PC-3 (cell line): Measurements from ENCODE around the gene UACA. TPM values are rescaled to one million over a fixed set of nuclear protein-coding genes. Genes with fewer than 3 reads are reported as not detected.

Source experiments
- ATAC-seq: fragments of 200-7000 bp; cut with Tn5 transposase; 2 replicates; pipeline ENCODE4 v1.9.1; 2020; ENCODE audit warnings: mild to moderate bottlenecking, moderate library complexity
- BruUV-seq: library from RNA; stranded (reverse); fragments of 400-500 nt; replicated peaks from 2 replicates; lab custom pipeline; 2021; lab: Mats Ljungman, UMichigan
- CTCF ChIA-PET: fragments of 300-600 bp; sonication (Branson Sonifier 250); formaldehyde crosslinking; loops from one replicate; lab custom pipeline; 2022; ENCODE audit warnings: antibody characterized with exemption; lab: Charles Lee
- POLR2A ChIA-PET: fragments of 300-600 bp; sonication (Branson Sonifier 250); formaldehyde crosslinking; loops from one replicate; lab custom pipeline; 2022; ENCODE audit warnings: antibody characterized with exemption; ENCODE audit not compliant: unreplicated experiment; lab: Charles Lee
- DNase-seq: peaks from one replicate; pipeline ENCODE4 v3.0.0-alpha.2; 2015
- H2AFZ ChIP-seq: fragments of 300-600 bp; sonication (generic); 2 replicates; pipeline ENCODE4 v1.6.0; 2016; ENCODE audit warnings: antibody characterized with exemption, low read length
- H3F3A ChIP-seq: fragments of 300-600 bp; sonication (generic); one replicate; pipeline ENCODE4 v1.6.0; 2017; ENCODE audit warnings: antibody characterized with exemption, low read length, control low read depth, mild to moderate bottlenecking; ENCODE audit not compliant: unreplicated experiment
- H3K27ac ChIP-seq: fragments of 300-600 bp; sonication (generic); 2 replicates; pipeline ENCODE4 v1.5.1; 2016; ENCODE audit warnings: mild to moderate bottlenecking, low read length
- H3K27me3 ChIP-seq: fragments of 300-600 bp; sonication (generic); 2 replicates; pipeline ENCODE4 v1.6.1; 2016; ENCODE audit warnings: low read length, mixed read lengths
- H3K36me3 ChIP-seq: fragments of 300-600 bp; sonication (generic); 2 replicates; pipeline ENCODE4 v1.6.1; 2016; ENCODE audit warnings: low read depth, mixed run types, low read length, mixed read lengths
- H3K4me1 ChIP-seq: fragments of 300-600 bp; sonication (generic); 2 replicates; pipeline ENCODE4 v1.5.1; 2016; ENCODE audit warnings: low read length; ENCODE audit not compliant: insufficient read depth
- H3K4me2 ChIP-seq: fragments of 300-600 bp; sonication (generic); 2 replicates; pipeline ENCODE4 v1.6.0; 2016; ENCODE audit warnings: low read length
- H3K4me3 ChIP-seq: fragments of 300-600 bp; sonication (generic); 2 replicates; pipeline ENCODE4 v1.5.1; 2016; ENCODE audit warnings: mild to moderate bottlenecking, low read length, mixed read lengths
- H3K79me2 ChIP-seq: fragments of 300-600 bp; sonication (generic); 2 replicates; pipeline ENCODE4 v1.6.1; 2017; ENCODE audit warnings: low read length, mixed read lengths
- H3K9ac ChIP-seq: fragments of 300-600 bp; sonication (generic); 2 replicates; pipeline ENCODE4 v1.6.0; 2016; ENCODE audit warnings: mild to moderate bottlenecking, low read length
- H3K9me2 ChIP-seq: fragments of 300-600 bp; sonication (generic); replicated peaks from 2 replicates; pipeline ENCODE4 v1.6.1; 2016; ENCODE audit warnings: mixed run types, low read length, mixed read lengths
- H3K9me3 ChIP-seq: fragments of 300-600 bp; sonication (generic); 2 replicates; pipeline ENCODE4 v1.6.1; 2016; ENCODE audit warnings: low read length, mixed read lengths
- H4K20me1 ChIP-seq: fragments of 300-600 bp; sonication (generic); 2 replicates; pipeline ENCODE4 v1.6.1; 2016; ENCODE audit warnings: low read length, mixed read lengths
- EZH2 ChIP-seq: fragments of 300-600 bp; sonication (generic); IDR thresholded peaks from one replicate; pipeline ENCODE4 v1.6.1; 2017; ENCODE audit warnings: antibody characterized with exemption, mild to moderate bottlenecking, low read length; ENCODE audit not compliant: unreplicated experiment
- EZH2phosphoT487 ChIP-seq: fragments of 300-600 bp; sonication (generic); IDR thresholded peaks from 2 replicates; pipeline ENCODE4 v1.6.1; 2018; ENCODE audit warnings: mild to moderate bottlenecking, antibody characterized with exemption, low read length, borderline replicate concordance
- intact Hi-C: fragments of 100-400 bp; cut with micrococcal nuclease; formaldehyde crosslinking; loops from 2 replicates; pipeline ENCODE4 v1.9.0; 2023
- total RNA-seq: library from RNA; depleted of rRNA; stranded (reverse); fragments of >200 nt; gene quantifications from 2 replicates; pipeline ENCODE4 v1.2.3, GENCODE V29; 2014
- TF ChIP-seq, protein P1 (sequence below): fragments of 300-600 bp; sonication (generic); conservative IDR thresholded peaks from 2 replicates; pipeline ENCODE4 v1.5.1; 2017; ENCODE audit warnings: antibody characterized with exemption, low read depth, mild to moderate bottlenecking, low read length

The UACA gene
- total RNA-seq, 1 experiment from 2014 or later: 21.7 TPM

DNA sequence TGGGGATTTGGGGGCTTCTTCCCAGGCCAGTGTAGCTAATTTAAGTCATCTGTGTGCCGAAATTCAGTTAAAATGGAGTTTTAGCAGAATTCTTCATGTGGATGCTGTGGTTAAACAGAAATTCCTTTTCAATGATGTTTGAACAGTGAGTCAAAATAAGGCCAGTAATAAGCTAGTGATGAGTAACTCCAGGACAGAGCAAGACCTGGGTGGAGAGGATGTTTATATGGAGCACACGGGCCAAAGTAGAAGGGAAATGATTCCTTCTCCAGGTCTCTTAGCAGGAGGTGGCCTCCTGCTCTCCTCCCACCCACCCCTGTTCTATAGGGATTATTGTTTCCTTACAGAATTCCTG is 31.9 kb upstream of the UACA start:
- no peaks in the 10 kb centered on the region for H3K36me3 ChIP-seq
- H4K20me1 ChIP-seq: no peaks in the 10 kb centered on the region
- no peaks in the 10 kb centered on the region for H3K27me3 ChIP-seq
- H3K4me3 ChIP-seq: peak overlapping the region; percentile 36; the same call in 1 of the 2 replicates
- POLR2A ChIA-PET: interaction anchor here (0.6 to 0.7 kb wide), 4 partner anchors 14 to 498 kb away, joined by 3 to 5 read pairs (median 3); no protein-coding TSS in a partner anchor
- peak overlapping the region; percentile 75 for H3K4me2 ChIP-seq
- no peaks in the 10 kb centered on the region for H3K9me3 ChIP-seq
- H3K9ac ChIP-seq: peak overlapping the region; percentile 67
- peaks cover 86% of the 10 kb centered on the region for H3K4me1 ChIP-seq
- TF ChIP-seq EZH2phosphoT487 (no peak), EZH2 (no peak)
- TF ChIP-seq, protein P1, sequence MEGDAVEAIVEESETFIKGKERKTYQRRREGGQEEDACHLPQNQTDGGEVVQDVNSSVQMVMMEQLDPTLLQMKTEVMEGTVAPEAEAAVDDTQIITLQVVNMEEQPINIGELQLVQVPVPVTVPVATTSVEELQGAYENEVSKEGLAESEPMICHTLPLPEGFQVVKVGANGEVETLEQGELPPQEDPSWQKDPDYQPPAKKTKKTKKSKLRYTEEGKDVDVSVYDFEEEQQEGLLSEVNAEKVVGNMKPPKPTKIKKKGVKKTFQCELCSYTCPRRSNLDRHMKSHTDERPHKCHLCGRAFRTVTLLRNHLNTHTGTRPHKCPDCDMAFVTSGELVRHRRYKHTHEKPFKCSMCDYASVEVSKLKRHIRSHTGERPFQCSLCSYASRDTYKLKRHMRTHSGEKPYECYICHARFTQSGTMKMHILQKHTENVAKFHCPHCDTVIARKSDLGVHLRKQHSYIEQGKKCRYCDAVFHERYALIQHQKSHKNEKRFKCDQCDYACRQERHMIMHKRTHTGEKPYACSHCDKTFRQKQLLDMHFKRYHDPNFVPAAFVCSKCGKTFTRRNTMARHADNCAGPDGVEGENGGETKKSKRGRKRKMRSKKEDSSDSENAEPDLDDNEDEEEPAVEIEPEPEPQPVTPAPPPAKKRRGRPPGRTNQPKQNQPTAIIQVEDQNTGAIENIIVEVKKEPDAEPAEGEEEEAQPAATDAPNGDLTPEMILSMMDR: no peak
- ATAC-seq: peak; percentile 88
- BruUV-seq: no TSS peak
- peak overlapping the region; percentile 94 for H3K27ac ChIP-seq
- intact Hi-C loops: loop anchor here (5.0 kb wide), 1 partner anchor 33 kb away; the partner anchor contains the start of gene UACA
- peak overlapping the region; percentile 68 for H2AFZ ChIP-seq
- H3K9me2 ChIP-seq: no peaks in the 10 kb centered on the region
- H3K79me2 ChIP-seq: peaks cover 14% of the 10 kb centered on the region
- DNase-seq: peak; percentile 90
- H3F3A ChIP-seq: peaks cover 12% of the 10 kb centered on the region
- CTCF ChIA-PET: interaction anchor here (0.5 to 1.3 kb wide), 3 partner anchors 17 to 96 kb away, joined by 3 to 13 read pairs (median 3); no protein-coding TSS in a partner anchor

DNA sequence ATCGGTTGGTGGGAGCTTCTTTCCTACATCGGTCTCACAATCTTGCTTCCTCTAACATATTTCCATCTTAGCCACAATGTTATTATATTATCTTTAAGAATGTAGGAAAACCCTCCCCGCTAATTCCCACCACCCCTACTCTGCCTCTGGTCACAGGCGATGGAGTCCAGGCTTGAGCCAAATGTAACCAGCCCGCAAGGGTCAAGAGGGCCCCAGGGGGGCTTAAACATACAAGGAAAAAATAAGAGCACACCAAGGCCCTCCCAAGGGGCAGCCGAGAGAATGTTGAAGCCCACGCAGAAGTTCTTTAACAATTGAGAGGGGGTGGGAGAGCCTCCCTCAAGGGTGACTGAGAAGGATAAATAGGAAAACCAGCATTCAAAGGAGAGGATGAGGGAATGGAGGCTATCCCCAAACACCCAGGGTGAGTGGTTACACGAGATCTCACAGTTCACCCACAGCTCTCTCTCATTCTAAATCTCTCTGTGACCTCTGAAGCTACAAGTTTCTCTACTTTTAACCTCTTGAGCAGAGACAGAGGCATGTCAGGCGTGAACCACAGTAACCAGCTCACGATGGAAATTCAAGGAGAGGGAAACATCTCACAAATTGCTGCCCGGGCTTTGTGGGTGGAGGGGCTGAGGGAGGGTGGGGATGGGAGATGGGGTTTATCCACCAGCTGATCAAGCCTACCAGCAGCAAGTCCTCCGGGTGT is 31.4 kb upstream of the UACA start:
- BruUV-seq: TSS peak; percentile 64
- intact Hi-C loops: loop anchor here (5.0 kb wide), 1 partner anchor 32 kb away; the partner anchor contains the start of gene UACA
- ChIA-PET POLR2A (interaction anchor here (0.7 kb wide), 2 partner anchors 11 to 17 kb away, joined by 3 read pairs; no protein-coding TSS in a partner anchor), CTCF (interaction anchor here (0.5 to 1.3 kb wide), 3 partner anchors 18 to 96 kb away, joined by 3 to 13 read pairs (median 3); no protein-coding TSS in a partner anchor)
- Histone ChIP-seq H2AFZ (peak overlapping the region; percentile 68), H3K27ac (peak overlapping the region; percentile 94), H3K79me2 (peaks cover 14% of the 10 kb centered on the region), H3K4me1 (peaks cover 81% of the 10 kb centered on the region), H3K9ac (peak overlapping the region; percentile 67), H3K36me3 (no peaks in the 10 kb centered on the region), H3K9me2 (no peaks in the 10 kb centered on the region), H3K4me2 (peak overlapping the region; percentile 75), H3K27me3 (no peaks in the 10 kb centered on the region), H3K9me3 (no peaks in the 10 kb centered on the region), H3F3A (peaks cover 8% of the 10 kb centered on the region), H3K4me3 (peak overlapping the region; percentile 36; the same call in 1 of the 2 replicates), H4K20me1 (no peaks in the 10 kb centered on the region)
- ATAC-seq (peak; percentile 3; the same call in 1 of the 2 replicates), DNase-seq (no peak)
- TF ChIP-seq EZH2: no peak
- TF ChIP-seq, protein P1: no peak
- no peak for TF ChIP-seq EZH2phosphoT487

DNA sequence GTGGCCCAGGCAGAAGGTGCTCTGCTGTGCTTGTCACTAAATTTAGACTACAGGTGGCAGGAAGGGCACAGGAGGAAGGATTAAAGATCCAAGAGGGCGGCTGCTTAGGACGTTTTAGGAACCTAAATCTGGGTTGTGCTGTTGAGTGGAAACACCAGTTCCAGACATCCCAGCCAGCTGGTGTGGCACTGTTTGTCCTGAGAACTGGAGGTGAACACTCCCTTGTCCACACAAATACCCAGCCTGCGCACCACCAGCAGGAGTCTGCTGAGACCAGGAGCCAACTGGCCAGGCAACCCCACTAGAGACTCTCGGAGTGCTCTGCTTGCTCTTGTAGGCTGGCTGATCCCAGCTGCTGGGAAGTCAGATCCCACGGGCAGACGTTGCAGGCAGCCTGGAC is 30.3 kb upstream of the UACA start:
- Histone ChIP-seq H3K79me2 (peaks cover 14% of the 10 kb centered on the region), H4K20me1 (no peaks in the 10 kb centered on the region), H3K4me1 (peaks cover 88% of the 10 kb centered on the region), H3K36me3 (no peaks in the 10 kb centered on the region), H3K4me2 (no peak overlapping the region), H3F3A (peaks cover 8% of the 10 kb centered on the region), H3K9ac (no peak overlapping the region), H3K27me3 (no peaks in the 10 kb centered on the region), H3K27ac (peak overlapping the region; percentile 94), H3K9me2 (no peaks in the 10 kb centered on the region), H3K4me3 (no peak overlapping the region), H2AFZ (no peak overlapping the region), H3K9me3 (no peaks in the 10 kb centered on the region)
- POLR2A ChIA-PET: no interaction called here
- intact Hi-C loops: no loop called here
- CTCF ChIA-PET: no interaction called here
- DNase-seq (no peak), ATAC-seq (no peak)
- no TSS peak for BruUV-seq
- TF ChIP-seq EZH2: no peak
- TF ChIP-seq EZH2phosphoT487: no peak
